ENCODE results near the gene GALK2.

GRCh38 chr15:49303003-49303402, 133.0 kb downstream of the GALK2 start:
- no peak for TF ChIP-seq EZH2 (optimal IDR thresholded peaks at IDR 0.05; ENCODE audit: low read depth, low read length)
- no peak for TF ChIP-seq CTCF (IDR thresholded peaks at IDR 0.05; ENCODE audit: low read length)
- TF ChIP-seq EZH2phosphoT487 (IDR thresholded peaks at IDR 0.05; ENCODE audit: low read length) = no peak

All from MM.1S (cell line).